BJ (cell line): ENCODE data around the gene PDZK1IP1. TPM values are rescaled to one million over a fixed set of nuclear protein-coding genes. Genes with fewer than 3 reads are reported as not detected.
"Not testable (repeated sequence)": the region's sequence is repeated elsewhere in the genome, so short reads cannot be mapped to it uniquely, and the experiment has no call there.

Experiments
- CTCF ChIA-PET: fragments of 350-600 bp; formaldehyde crosslinking; extraction: SDS; loops from one replicate; lab custom pipeline; 2021; ENCODE audit warnings: antibody characterized with exemption, inconsistent platforms; lab: Yijun Ruan, JAX
- POLR2A ChIA-PET: fragments of 300-600 bp; sonication (Branson Sonifier 250); formaldehyde crosslinking; extraction: SDS; loops from one replicate; lab custom pipeline; 2021; ENCODE audit warnings: antibody characterized with exemption; lab: Charles Lee
- DNase-seq: peaks from one replicate; pipeline ENCODE4 v3.0.0-alpha.2; 2011; ENCODE audit warnings: low read depth
- H3K27me3 ChIP-seq: 2 replicates; pipeline ENCODE4 v1.6.0; 2011; ENCODE audit warnings: low read length; ENCODE audit not compliant: control insufficient read depth, insufficient read depth
- H3K36me3 ChIP-seq: 2 replicates; pipeline ENCODE4 v1.5.1; 2011; ENCODE audit warnings: low read length; ENCODE audit not compliant: control insufficient read depth, insufficient read depth
- H3K4me3 ChIP-seq: 2 replicates; pipeline ENCODE4 v1.5.1; 2011; ENCODE audit warnings: low read depth, mild to moderate bottlenecking, control low read depth, low read length
- polyA plus RNA-seq: library from polyadenylated mRNA; depleted of rRNA; stranded (reverse); fragments of >200 nt; gene quantifications from 2 replicates; pipeline ENCODE4 v1.2.3, GENCODE V29; 2011
- TF ChIP-seq, protein P1 (sequence below): IDR thresholded peaks from 2 replicates; pipeline ENCODE4 v1.5.1; 2011; ENCODE audit warnings: low read depth, mild to moderate bottlenecking, control low read depth, inconsistent platforms, low read length, moderate library complexity; ENCODE audit not compliant: insufficient read depth

Gene PDZK1IP1
- polyA plus RNA-seq, 1 experiment: not detected

- DNase-seq: no peak
- POLR2A ChIA-PET: no interaction called here
- H3K27me3 ChIP-seq: peaks cover 11% of the 10 kb centered on the region
- no peaks in the 10 kb centered on the region for H3K36me3 ChIP-seq
- CTCF ChIA-PET: interaction anchor here (6.0 kb wide), 1 partner anchor 15 kb away, joined by 37 read pairs; no protein-coding TSS in a partner anchor
- TF ChIP-seq, protein P1, sequence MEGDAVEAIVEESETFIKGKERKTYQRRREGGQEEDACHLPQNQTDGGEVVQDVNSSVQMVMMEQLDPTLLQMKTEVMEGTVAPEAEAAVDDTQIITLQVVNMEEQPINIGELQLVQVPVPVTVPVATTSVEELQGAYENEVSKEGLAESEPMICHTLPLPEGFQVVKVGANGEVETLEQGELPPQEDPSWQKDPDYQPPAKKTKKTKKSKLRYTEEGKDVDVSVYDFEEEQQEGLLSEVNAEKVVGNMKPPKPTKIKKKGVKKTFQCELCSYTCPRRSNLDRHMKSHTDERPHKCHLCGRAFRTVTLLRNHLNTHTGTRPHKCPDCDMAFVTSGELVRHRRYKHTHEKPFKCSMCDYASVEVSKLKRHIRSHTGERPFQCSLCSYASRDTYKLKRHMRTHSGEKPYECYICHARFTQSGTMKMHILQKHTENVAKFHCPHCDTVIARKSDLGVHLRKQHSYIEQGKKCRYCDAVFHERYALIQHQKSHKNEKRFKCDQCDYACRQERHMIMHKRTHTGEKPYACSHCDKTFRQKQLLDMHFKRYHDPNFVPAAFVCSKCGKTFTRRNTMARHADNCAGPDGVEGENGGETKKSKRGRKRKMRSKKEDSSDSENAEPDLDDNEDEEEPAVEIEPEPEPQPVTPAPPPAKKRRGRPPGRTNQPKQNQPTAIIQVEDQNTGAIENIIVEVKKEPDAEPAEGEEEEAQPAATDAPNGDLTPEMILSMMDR: no peak
- no peak overlapping the region for H3K4me3 ChIP-seq
Measured at GRCh38 chr1:47208374-47208850, 18.6 kb upstream of the PDZK1IP1 start.

- POLR2A ChIA-PET: no interaction called here
- CTCF ChIA-PET: interaction anchor here (6.0 kb wide), 1 partner anchor 14 kb away, joined by 37 read pairs; no protein-coding TSS in a partner anchor
- no peak for DNase-seq
Measured at GRCh38 chr1:47207803-47208373, 18.1 kb upstream of the PDZK1IP1 start.

DNA sequence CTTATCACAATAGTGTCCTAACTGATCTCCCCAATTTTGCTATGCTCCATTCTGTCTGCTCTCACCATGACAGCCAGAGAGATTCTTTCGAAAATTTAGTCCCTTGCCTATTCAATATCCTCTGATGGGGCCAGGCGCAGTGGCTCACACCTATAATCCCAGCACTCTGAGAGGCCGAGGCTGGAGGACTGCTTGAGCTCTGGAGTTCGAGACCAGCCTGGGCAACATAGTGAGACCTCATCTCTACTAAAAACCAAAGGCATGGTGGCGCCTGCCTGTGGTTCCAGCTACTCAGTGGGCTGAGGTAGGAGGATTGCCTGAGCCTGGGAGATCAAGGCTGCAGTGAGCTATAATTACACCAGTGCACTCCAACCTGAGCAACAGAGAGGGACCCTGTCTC lies 16.1 kb upstream of the PDZK1IP1 start:
- no peaks in the 10 kb centered on the region for H3K36me3 ChIP-seq
- ChIA-PET POLR2A (no interaction called here), CTCF (interaction anchor here (0.5 to 6.0 kb wide), 4 partner anchors 12 to 602 kb away, joined by 3 to 37 read pairs (median 4); partner anchors contain the start of gene MKNK1)
- no peak overlapping the region for H3K4me3 ChIP-seq
- peaks cover 13% of the 10 kb centered on the region for H3K27me3 ChIP-seq
- TF ChIP-seq, protein P1: no peak
- DNase-seq: no peak

More at GRCh38 chr1:47207803-47208373, 18.1 kb upstream of the PDZK1IP1 start:
- TF ChIP-seq, protein P1: no peak
- H3K36me3 ChIP-seq: no peaks in the 10 kb centered on the region
- H3K27me3 ChIP-seq: peaks cover 11% of the 10 kb centered on the region
- H3K4me3 ChIP-seq: no peak overlapping the region

DNA sequence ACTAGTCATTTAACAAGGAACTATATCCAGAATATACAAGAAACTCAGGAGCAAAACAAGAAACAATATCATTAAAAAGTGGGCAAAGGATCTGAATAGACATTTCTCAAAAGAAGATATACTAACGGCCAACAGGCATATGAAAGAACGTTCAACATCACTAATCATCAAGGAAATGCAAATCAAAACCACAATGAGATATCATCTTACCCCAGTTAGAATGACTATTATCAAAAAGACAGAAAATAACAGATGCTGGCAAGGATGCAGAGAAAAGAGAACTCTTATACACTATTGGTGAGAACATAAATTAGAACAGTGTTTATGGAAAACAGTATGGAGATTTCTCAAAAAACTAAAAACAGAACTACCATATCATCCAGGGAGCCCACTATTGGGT lies 13.7 kb upstream of the PDZK1IP1 start:
- POLR2A ChIA-PET, DNase-seq, H3K4me3 ChIP-seq, H3K36me3 ChIP-seq: not testable (repeated sequence)
- H3K27me3 ChIP-seq: peaks cover 12% of the 10 kb centered on the region
- CTCF ChIA-PET: interaction anchor here (0.5 to 6.0 kb wide), 5 partner anchors 9 to 234 kb away, joined by 3 to 37 read pairs (median 6); partner anchors contain the start of gene FOXD2

DNA sequence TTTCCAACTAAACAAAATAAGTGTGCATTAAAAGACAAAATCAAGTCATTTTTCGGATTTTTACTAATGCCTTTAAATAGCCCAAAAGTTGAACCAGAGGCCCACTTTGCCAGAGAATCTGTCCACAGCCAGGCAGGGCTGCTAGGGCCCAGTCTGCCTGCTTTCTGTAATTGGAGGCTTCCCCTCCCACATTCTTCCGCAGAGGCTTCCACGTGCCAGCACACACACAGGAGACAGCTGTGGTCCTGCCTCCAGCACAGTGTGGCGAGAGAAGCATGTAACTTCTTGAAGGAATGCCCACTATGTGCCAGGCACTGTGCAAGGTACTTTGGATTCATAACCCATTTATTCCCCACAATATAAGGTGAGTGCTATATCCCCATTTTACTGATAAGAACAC lies 11.3 kb upstream of the PDZK1IP1 start:
- POLR2A ChIA-PET: interaction anchor here (0.6 kb wide), 1 partner anchor 22 kb away, joined by 3 read pairs; no protein-coding TSS in a partner anchor
- H3K27me3 ChIP-seq: peaks cover 8% of the 10 kb centered on the region
- no peaks in the 10 kb centered on the region for H3K36me3 ChIP-seq
- no peak for DNase-seq
- CTCF ChIA-PET: interaction anchor here (1.4 to 3.1 kb wide), 4 partner anchors 8 to 60 kb away, joined by 3 to 24 read pairs (median 6); no protein-coding TSS in a partner anchor
- TF ChIP-seq, protein P1: no peak
- H3K4me3 ChIP-seq: no peak overlapping the region
